ENCODE data around the gene CRACR2B. TPM values are rescaled to one million over a fixed set of nuclear protein-coding genes. Genes with fewer than 3 reads are reported as not detected.

CRACR2B gene
- total and polyA plus RNA-seq, 2 of the 13 experiments (the other 11 are each of a cell fraction or from before 2014, with no cell fraction given), result 14.9 to 21.0 TPM

DNA sequence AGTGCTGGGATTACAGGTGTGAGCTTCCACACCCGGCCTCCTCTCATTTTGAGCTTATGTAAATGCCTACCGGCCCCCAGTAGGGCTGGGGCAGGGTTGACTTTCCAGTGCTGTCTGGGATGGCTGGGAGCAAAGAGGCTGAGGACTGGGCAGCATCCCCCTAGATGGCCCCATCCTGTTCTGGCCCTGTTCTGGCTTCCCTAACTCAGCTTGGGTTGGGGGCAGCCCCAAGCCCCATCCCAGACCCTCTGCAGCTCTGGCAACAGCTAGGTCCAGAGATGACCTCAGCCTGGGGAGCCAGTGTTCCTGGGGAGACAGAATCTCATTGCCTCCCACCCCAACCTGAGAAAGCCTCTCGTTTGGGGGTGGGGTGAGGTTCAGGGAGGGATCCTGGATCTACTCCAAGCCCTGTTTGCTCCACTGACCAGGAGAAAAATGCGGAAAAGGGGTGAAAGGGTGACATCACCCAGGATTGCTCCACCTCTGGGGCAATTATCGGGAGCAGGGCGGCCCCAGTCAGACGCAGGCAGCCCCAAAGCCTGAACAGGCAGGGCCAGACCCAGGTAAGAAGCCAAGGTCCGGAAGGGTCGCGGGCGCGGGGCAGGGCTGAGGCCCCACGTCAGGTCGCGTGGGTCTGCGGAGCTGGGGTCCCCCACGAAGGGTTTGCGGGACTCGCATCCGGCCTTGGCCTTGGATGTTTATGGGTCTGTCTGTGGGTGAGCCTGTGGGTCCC is 9.2 kb upstream of the CRACR2B start, which contains the start of gene PNPLA2:
Gene PNPLA2, plus strand, starts transcription at position 519 of the 733 bp plus-strand sequence. CDS start 805 bp downstream, outside the sequence.
- CTCF ChIA-PET (ENCODE audit: low intra/inter-chr PET ratio, low total read pairs), result no interaction called here
- peak; percentile 39 for ATAC-seq
- in situ Hi-C loops (cut with HindIII; ENCODE audit: extremely low pct_ligation_motif_present, low pct_unique_long_range_greater_than_20kb), result no loop called here
- TF ChIP-seq NCOR1 (IDR thresholded peaks at IDR 0.05; ENCODE audit: borderline replicate concordance, low read length) (no peak), MTF1 (CRISPR knock-in tag; IDR thresholded peaks at IDR 0.05) (no peak), CREM (IDR thresholded peaks at IDR 0.05) (no peak), CREM (CRISPR knock-in tag; IDR thresholded peaks at IDR 0.05) (0 out of 2 replicates have a peak, but pooled peaks have one; percentile 15), ZNF589 (CRISPR knock-in tag; conservative IDR thresholded peaks at IDR 0.05) (0 out of 2 replicates have a peak, but pooled peaks have one; percentile 24), AHR (CRISPR knock-in tag; IDR thresholded peaks at IDR 0.05) (0 out of 2 replicates have a peak, but pooled peaks have one; percentile 44), ATF7 (IDR thresholded peaks at IDR 0.05) (peak; percentile 69), ATF7 (CRISPR knock-in tag; IDR thresholded peaks at IDR 0.05) (peak; percentile 94), GFI1 (CRISPR knock-in tag; IDR thresholded peaks at IDR 0.05; ENCODE audit: borderline replicate concordance) (peak; percentile 60; the same call in 1 of the 2 replicates), ZSCAN31 (CRISPR knock-in tag; IDR thresholded peaks at IDR 0.05; ENCODE audit: low read depth) (no peak), ZNF674 (CRISPR knock-in tag; IDR thresholded peaks at IDR 0.05; ENCODE audit: low read depth) (no peak), ZSCAN9 (CRISPR knock-in tag; IDR thresholded peaks at IDR 0.05; ENCODE audit: borderline replicate concordance) (peak; percentile 23; the same call in 1 of the 2 replicates), SPEN (CRISPR knock-in tag; IDR thresholded peaks at IDR 0.05; ENCODE audit: low read depth) (no peak), RARA (CRISPR knock-in tag; IDR thresholded peaks at IDR 0.05) (peak; percentile 44), LCORL (IDR thresholded peaks at IDR 0.05) (no peak), LCORL (CRISPR knock-in tag; IDR thresholded peaks at IDR 0.05) (peak; percentile 85; the same call in 1 of the 2 replicates), ELF3 (CRISPR knock-in tag; IDR thresholded peaks at IDR 0.05) (peak; percentile 72), ZNF883 (CRISPR knock-in tag; IDR thresholded peaks at IDR 0.05; ENCODE audit: not compliant biosample characterization) (peak; percentile 22)
- TF ChIP-seq, protein P1, sequence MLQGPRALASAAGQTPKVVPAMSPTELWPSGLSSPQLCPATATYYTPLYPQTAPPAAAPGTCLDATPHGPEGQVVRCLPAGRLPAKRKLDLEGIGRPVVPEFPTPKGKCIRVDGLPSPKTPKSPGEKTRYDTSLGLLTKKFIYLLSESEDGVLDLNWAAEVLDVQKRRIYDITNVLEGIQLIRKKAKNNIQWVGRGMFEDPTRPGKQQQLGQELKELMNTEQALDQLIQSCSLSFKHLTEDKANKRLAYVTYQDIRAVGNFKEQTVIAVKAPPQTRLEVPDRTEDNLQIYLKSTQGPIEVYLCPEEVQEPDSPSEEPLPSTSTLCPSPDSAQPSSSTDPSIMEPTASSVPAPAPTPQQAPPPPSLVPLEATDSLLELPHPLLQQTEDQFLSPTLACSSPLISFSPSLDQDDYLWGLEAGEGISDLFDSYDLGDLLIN (CRISPR knock-in tag; IDR thresholded peaks at IDR 0.05; ENCODE audit: borderline replicate concordance), result 0 out of 2 replicates have a peak, but pooled peaks have one; percentile 15
- TF ChIP-seq, protein P2, sequence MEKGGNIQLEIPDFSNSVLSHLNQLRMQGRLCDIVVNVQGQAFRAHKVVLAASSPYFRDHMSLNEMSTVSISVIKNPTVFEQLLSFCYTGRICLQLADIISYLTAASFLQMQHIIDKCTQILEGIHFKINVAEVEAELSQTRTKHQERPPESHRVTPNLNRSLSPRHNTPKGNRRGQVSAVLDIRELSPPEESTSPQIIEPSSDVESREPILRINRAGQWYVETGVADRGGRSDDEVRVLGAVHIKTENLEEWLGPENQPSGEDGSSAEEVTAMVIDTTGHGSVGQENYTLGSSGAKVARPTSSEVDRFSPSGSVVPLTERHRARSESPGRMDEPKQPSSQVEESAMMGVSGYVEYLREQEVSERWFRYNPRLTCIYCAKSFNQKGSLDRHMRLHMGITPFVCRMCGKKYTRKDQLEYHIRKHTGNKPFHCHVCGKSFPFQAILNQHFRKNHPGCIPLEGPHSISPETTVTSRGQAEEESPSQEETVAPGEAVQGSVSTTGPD (CRISPR knock-in tag; IDR thresholded peaks at IDR 0.05), result no peak
- TF ChIP-seq, protein P3, sequence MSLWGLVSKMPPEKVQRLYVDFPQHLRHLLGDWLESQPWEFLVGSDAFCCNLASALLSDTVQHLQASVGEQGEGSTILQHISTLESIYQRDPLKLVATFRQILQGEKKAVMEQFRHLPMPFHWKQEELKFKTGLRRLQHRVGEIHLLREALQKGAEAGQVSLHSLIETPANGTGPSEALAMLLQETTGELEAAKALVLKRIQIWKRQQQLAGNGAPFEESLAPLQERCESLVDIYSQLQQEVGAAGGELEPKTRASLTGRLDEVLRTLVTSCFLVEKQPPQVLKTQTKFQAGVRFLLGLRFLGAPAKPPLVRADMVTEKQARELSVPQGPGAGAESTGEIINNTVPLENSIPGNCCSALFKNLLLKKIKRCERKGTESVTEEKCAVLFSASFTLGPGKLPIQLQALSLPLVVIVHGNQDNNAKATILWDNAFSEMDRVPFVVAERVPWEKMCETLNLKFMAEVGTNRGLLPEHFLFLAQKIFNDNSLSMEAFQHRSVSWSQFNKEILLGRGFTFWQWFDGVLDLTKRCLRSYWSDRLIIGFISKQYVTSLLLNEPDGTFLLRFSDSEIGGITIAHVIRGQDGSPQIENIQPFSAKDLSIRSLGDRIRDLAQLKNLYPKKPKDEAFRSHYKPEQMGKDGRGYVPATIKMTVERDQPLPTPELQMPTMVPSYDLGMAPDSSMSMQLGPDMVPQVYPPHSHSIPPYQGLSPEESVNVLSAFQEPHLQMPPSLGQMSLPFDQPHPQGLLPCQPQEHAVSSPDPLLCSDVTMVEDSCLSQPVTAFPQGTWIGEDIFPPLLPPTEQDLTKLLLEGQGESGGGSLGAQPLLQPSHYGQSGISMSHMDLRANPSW (CRISPR knock-in tag; IDR thresholded peaks at IDR 0.05; ENCODE audit: borderline replicate concordance), result no peak

More for the DNA sequence above, 9.2 kb upstream of the CRACR2B start, which contains the start of gene PNPLA2:
- WGBS (ENCODE audit: low lambda C conversion rate), result 10% methylated on average over 4 of the region's 20 CpGs
- H4K20me1 ChIP-seq (ENCODE audit: insufficient read depth, low read length), result peaks cover 20% of the 10 kb centered on the region
- TSS peak; percentile 81 for BruUV-seq (replicated peaks)
- H3K36me3 ChIP-seq (replicated peaks in 1 of 2; ENCODE audit: control insufficient read depth in 1 of 2, insufficient read depth in 2 of 2, low read length in 2 of 2), result peaks cover 10% of the 10 kb centered on the region in 2 experiments
- POLR2A ChIA-PET, result interaction anchor here (0.7 to 9.2 kb wide), 25 partner anchors 8 to 349 kb away, joined by 3 to 264 read pairs (median 8); partner anchors contain the start of genes CD151, CHID1, CRACR2B and DEAF1
- peak within 1 kb of the TSS; percentile 92 for H3K27ac ChIP-seq (ENCODE audit: extremely low read length, insufficient read depth, low read length)
- FAIRE-seq (peak; percentile 21), DNase-seq (ENCODE audit: low spot score) (peak; percentile 74)
- H3K4me2 ChIP-seq (ENCODE audit: low read depth, low read length), result peak within 1 kb of the TSS; percentile 98
- intact Hi-C loops (cut with micrococcal nuclease; ENCODE audit: unreplicated experiment), result no loop called here
- H3K27me3 ChIP-seq (ENCODE audit: control insufficient read depth in 1 of 2, insufficient read depth in 2 of 2, low read length in 2 of 2), result no peaks in the 10 kb centered on the region; a peak in 1 of 5 replicates
- H2AFZ ChIP-seq (ENCODE audit: low read length), result no peak within 1 kb of the TSS
- H3K9me3 ChIP-seq (ENCODE audit: low read length), result no peaks in the 10 kb centered on the region
- peak within 1 kb of the TSS; percentile 92 for H3K9ac ChIP-seq (ENCODE audit: insufficient read depth, low read depth, low read length)
- peaks cover 20% of the 10 kb centered on the region for H3K79me2 ChIP-seq (ENCODE audit: insufficient read depth, low read length)
- peaks cover 27% of the 10 kb centered on the region for H3K4me1 ChIP-seq (ENCODE audit: insufficient read depth, low read length)
- H3K4me3 ChIP-seq (replicated peaks in 1 of 3; ENCODE audit: insufficient read depth in 1 of 3, low read depth in 2 of 3, low read length in 3 of 3), result peak within 1 kb of the TSS; percentile 80 to 98 (median 94)

Data from HepG2 (cell line).